DOHH2 (cell line): Measurements from ENCODE around the gene ALDH3B1.

ENCODE experiments used
- H3F3A ChIP-seq: fragments of 200-600 bp; sonication (generic), shearing (Covaris generic); 2 replicates; pipeline ENCODE4 v1.6.0; 2016; ENCODE audit warnings: antibody characterized with exemption, mild to moderate bottlenecking; ENCODE audit not compliant: control insufficient read depth, insufficient read depth
- H3K27ac ChIP-seq: fragments of 200-600 bp; sonication (generic); 2 replicates; pipeline ENCODE4 v1.5.1; 2014; ENCODE audit warnings: low read depth, mild to moderate bottlenecking, low read length, moderate library complexity
- H3K27me3 ChIP-seq: fragments of 200-600 bp; sonication (generic); 2 replicates; pipeline ENCODE4 v1.6.1; 2014; ENCODE audit warnings: mild to moderate bottlenecking, low read length, mixed read lengths; ENCODE audit not compliant: control insufficient read depth
- H3K36me3 ChIP-seq: fragments of 200-600 bp; sonication (generic); 2 replicates; pipeline ENCODE4 v1.6.1; 2014; ENCODE audit warnings: mild to moderate bottlenecking, low read length, moderate library complexity, mixed read lengths; ENCODE audit not compliant: control insufficient read depth
- H3K4me1 ChIP-seq: fragments of 200-600 bp; sonication (generic); 2 replicates; pipeline ENCODE4 v1.6.1; 2014; ENCODE audit warnings: mild to moderate bottlenecking, low read length, mixed read lengths; ENCODE audit not compliant: control insufficient read depth
- H3K4me2 ChIP-seq: fragments of 200-600 bp; sonication (generic); 2 replicates; pipeline ENCODE4 v1.6.0; 2014; ENCODE audit warnings: mild to moderate bottlenecking, low read length, moderate library complexity
- H3K4me3 ChIP-seq: fragments of 200-600 bp; sonication (generic); 2 replicates; pipeline ENCODE4 v1.5.1; 2014; ENCODE audit warnings: mild to moderate bottlenecking, low read length, mixed read lengths
- H3K79me2 ChIP-seq: fragments of 200-600 bp; sonication (generic); 2 replicates; pipeline ENCODE4 v1.6.1; 2014; ENCODE audit warnings: mild to moderate bottlenecking, low read length, mixed read lengths; ENCODE audit not compliant: control insufficient read depth
- H3K9me2 ChIP-seq: fragments of 200-600 bp; sonication (generic); replicated peaks from 2 replicates; pipeline ENCODE4 v1.6.1; 2014; ENCODE audit warnings: mild to moderate bottlenecking, low read length, mixed read lengths; ENCODE audit not compliant: control insufficient read depth
- H3K9me3 ChIP-seq: fragments of 200-600 bp; sonication (generic); 2 replicates; pipeline ENCODE4 v1.6.1; 2014; ENCODE audit warnings: antibody characterized with exemption, low read length, mixed read lengths; ENCODE audit not compliant: control insufficient read depth, insufficient read depth
- H4K20me1 ChIP-seq: fragments of 200-600 bp; sonication (generic); 2 replicates; pipeline ENCODE4 v1.6.0; 2014; ENCODE audit warnings: low read depth, mild to moderate bottlenecking, antibody characterized with exemption, low read length, moderate library complexity; ENCODE audit not compliant: control insufficient read depth, insufficient read depth
- CTCF ChIP-seq: fragments of 200-600 bp; sonication (generic); IDR thresholded peaks from one replicate; pipeline ENCODE4 v1.5.1; 2014; ENCODE audit warnings: antibody characterized with exemption, mild to moderate bottlenecking, low read depth, low read length; ENCODE audit not compliant: poor library complexity, severe bottlenecking
- EZH2phosphoT487 ChIP-seq: fragments of 200-600 bp; sonication (generic); IDR thresholded peaks from 2 replicates; pipeline ENCODE4 v1.6.1; 2017; ENCODE audit warnings: borderline replicate concordance, mild to moderate bottlenecking, antibody characterized with exemption, low read length, moderate library complexity, mixed read lengths

The ALDH3B1 gene

GRCh38 chr11:68002938-68003845 lies 6.9 kb upstream of the ALDH3B1 start:
- H3K9me3 ChIP-seq = no peaks in the 10 kb centered on the region
- H3K4me2 ChIP-seq = peak overlapping the region; percentile 96
- peak overlapping the region; percentile 91 for H3K27ac ChIP-seq
- no peaks in the 10 kb centered on the region for H3K9me2 ChIP-seq
- H3K36me3 ChIP-seq = peaks cover 38% of the 10 kb centered on the region
- H3K4me3 ChIP-seq = peak overlapping the region; percentile 86
- no peak for TF ChIP-seq EZH2phosphoT487
- no peak for TF ChIP-seq CTCF
- H3K4me1 ChIP-seq = peaks cover 31% of the 10 kb centered on the region
- H3K27me3 ChIP-seq = no peaks in the 10 kb centered on the region
- no peaks in the 10 kb centered on the region for H4K20me1 ChIP-seq
- H3K79me2 ChIP-seq = peaks cover 13% of the 10 kb centered on the region
- H3F3A ChIP-seq = peaks cover 9% of the 10 kb centered on the region

GRCh38 chr11:68003846-68004550 lies 6.1 kb upstream of the ALDH3B1 start, which contains the start of gene UNC93B1:
Gene UNC93B1, minus strand, starts transcription at chr11:68004097. Its CDS starts 54 bp downstream, at chr11:68004043.
- peaks cover 30% of the 10 kb centered on the region for H3K36me3 ChIP-seq
- H4K20me1 ChIP-seq = no peaks in the 10 kb centered on the region
- H3K4me2 ChIP-seq = peak within 1 kb of the TSS; percentile 96
- peaks cover 13% of the 10 kb centered on the region for H3K79me2 ChIP-seq
- no peak for TF ChIP-seq CTCF
- no peaks in the 10 kb centered on the region for H3K27me3 ChIP-seq
- no peaks in the 10 kb centered on the region for H3K9me2 ChIP-seq
- H3K9me3 ChIP-seq = no peaks in the 10 kb centered on the region
- H3F3A ChIP-seq = peaks cover 9% of the 10 kb centered on the region
- peak within 1 kb of the TSS; percentile 91 for H3K27ac ChIP-seq
- peaks cover 39% of the 10 kb centered on the region for H3K4me1 ChIP-seq
- H3K4me3 ChIP-seq = peak within 1 kb of the TSS; percentile 86

- H3K27ac ChIP-seq = peak overlapping the region; percentile 91
- peak overlapping the region; percentile 96 for H3K4me2 ChIP-seq
- H3K4me1 ChIP-seq = peaks cover 47% of the 10 kb centered on the region
- H3K9me3 ChIP-seq = no peaks in the 10 kb centered on the region
- H4K20me1 ChIP-seq = no peaks in the 10 kb centered on the region
- H3K27me3 ChIP-seq = no peaks in the 10 kb centered on the region
- H3K9me2 ChIP-seq = no peaks in the 10 kb centered on the region
- no peak for TF ChIP-seq EZH2phosphoT487
- TF ChIP-seq CTCF = no peak
- peak overlapping the region; percentile 86 for H3K4me3 ChIP-seq
- H3K79me2 ChIP-seq = peaks cover 13% of the 10 kb centered on the region
- H3K36me3 ChIP-seq = peaks cover 24% of the 10 kb centered on the region
- H3F3A ChIP-seq = peaks cover 11% of the 10 kb centered on the region
These were observed 5.4 kb upstream of the ALDH3B1 start for GRCh38 chr11:68004551-68005335.
